Trophoblast cell (in vitro differentiated cells and primary cell): Measurements from ENCODE around the gene CLASRP.
"Not testable (repeated sequence)": the region's sequence is repeated elsewhere in the genome, so short reads cannot be mapped to it uniquely, and the experiment has no call there.

Experiments used
- DNase-seq, 2 donors: peaks; one replicate each; pipeline ENCODE4 v3.0.0-alpha.2; 2016
- H2AFZ ChIP-seq: 2 replicates; pipeline ENCODE4 v1.6.1; 2013; ENCODE audit warnings: low read length, moderate library complexity, mild to moderate bottlenecking; ENCODE audit not compliant: insufficient read depth, poor library complexity
- H2AK5ac ChIP-seq: 2 replicates; pipeline ENCODE4 v1.6.1; 2013; ENCODE audit warnings: mild to moderate bottlenecking, low read length
- H2BK120ac ChIP-seq: 2 replicates; pipeline ENCODE4 v1.6.1; 2013; ENCODE audit warnings: low read length, mild to moderate bottlenecking, moderate library complexity; ENCODE audit not compliant: insufficient read depth, poor library complexity
- H2BK12ac ChIP-seq: 2 replicates; pipeline ENCODE4 v1.6.1; 2013; ENCODE audit warnings: mild to moderate bottlenecking, low read length, moderate library complexity
- H2BK5ac ChIP-seq: 2 replicates; pipeline ENCODE4 v1.6.1; 2013; ENCODE audit warnings: low read length, low read depth, moderate library complexity, mild to moderate bottlenecking; ENCODE audit not compliant: poor library complexity
- H3K14ac ChIP-seq: 2 replicates; pipeline ENCODE4 v1.6.1; 2013; ENCODE audit warnings: mild to moderate bottlenecking, low read length
- H3K18ac ChIP-seq: 2 replicates; pipeline ENCODE4 v1.6.1; 2013; ENCODE audit warnings: mild to moderate bottlenecking, low read length
- H3K23ac ChIP-seq: 2 replicates; pipeline ENCODE4 v1.6.1; 2013; ENCODE audit warnings: low read length
- H3K27ac ChIP-seq: 2 replicates; pipeline ENCODE4 v1.5.1; 2013; ENCODE audit warnings: low read depth, mild to moderate bottlenecking, inconsistent platforms, low read length, moderate library complexity
- H3K27me3 ChIP-seq: 2 replicates; pipeline ENCODE4 v1.6.1; 2013; ENCODE audit warnings: inconsistent platforms, mild to moderate bottlenecking, low read length, moderate library complexity; ENCODE audit not compliant: insufficient read depth
- H3K36me3 ChIP-seq, 2 experiments: 1 replicate in 1 of 2; 2 replicates in 1 of 2; pipeline ENCODE4 v1.6.1; 2013; ENCODE audit warnings: low read length in 2 of 2, mild to moderate bottlenecking in 2 of 2, moderate library complexity in 1 of 2; ENCODE audit not compliant: insufficient read depth in 2 of 2, control insufficient read depth in 1 of 2
- H3K4ac ChIP-seq: 2 replicates; pipeline ENCODE4 v1.6.1; 2013; ENCODE audit warnings: low read depth, mild to moderate bottlenecking, low read length, moderate library complexity
- H3K4me1 ChIP-seq, 2 experiments: 1 replicate in 1 of 2; 2 replicates in 1 of 2; pipeline ENCODE4 v1.6.1; 2013; ENCODE audit warnings: low read length in 2 of 2, mild to moderate bottlenecking in 2 of 2, moderate library complexity in 1 of 2; ENCODE audit not compliant: insufficient read depth in 2 of 2, control insufficient read depth in 1 of 2
- H3K4me2 ChIP-seq: 2 replicates; pipeline ENCODE4 v1.6.1; 2013; ENCODE audit warnings: inconsistent platforms, mild to moderate bottlenecking, low read length, moderate library complexity
- H3K4me3 ChIP-seq: 2 replicates; pipeline ENCODE4 v1.5.1; 2013; ENCODE audit warnings: mild to moderate bottlenecking, low read depth, low read length, inconsistent platforms
- H3K79me1 ChIP-seq: one replicate; pipeline ENCODE4 v1.6.1; 2013; ENCODE audit warnings: low read length
- H3K79me2 ChIP-seq: 2 replicates; pipeline ENCODE4 v1.6.1; 2013; ENCODE audit warnings: low read length, mild to moderate bottlenecking; ENCODE audit not compliant: control insufficient read depth, insufficient read depth, poor library complexity
- H3K9ac ChIP-seq: 2 replicates; pipeline ENCODE4 v1.6.1; 2013; ENCODE audit warnings: mild to moderate bottlenecking, low read length
- H3K9me3 ChIP-seq: 2 replicates; pipeline ENCODE4 v1.6.1; 2013; ENCODE audit warnings: low read depth, mild to moderate bottlenecking, control low read depth, inconsistent platforms, low read length; ENCODE audit not compliant: insufficient read depth
- H4K12ac ChIP-seq: 2 replicates; pipeline ENCODE4 v1.6.1; 2013; ENCODE audit warnings: low read depth, mild to moderate bottlenecking, low read length, moderate library complexity
- H4K8ac ChIP-seq: 2 replicates; pipeline ENCODE4 v1.6.1; 2013; ENCODE audit warnings: low read depth, mild to moderate bottlenecking, low read length, moderate library complexity
- H4K91ac ChIP-seq: one replicate; pipeline ENCODE4 v1.6.1; 2013; ENCODE audit warnings: low read depth, mild to moderate bottlenecking, low read length, moderate library complexity
- WGBS: extraction: QIAGEN DNeasy Blood & Tissue Kit; methylation state at CpG from one replicate; pipeline ENCODE4 v1.1.7; 2013; ENCODE audit warnings: missing lambda C conversion rate; ENCODE audit not compliant: insufficient read length, insufficient coverage; ENCODE audit errors: extremely low coverage; 5-methylcytosine and 5-hydroxymethylcytosine counted together

The CLASRP gene

GRCh38 chr19:44993526-44993925, 45.3 kb upstream of the CLASRP start:
- H3K23ac ChIP-seq, result no peak overlapping the region

GRCh38 chr19:44993926-44994537, 44.8 kb upstream of the CLASRP start:
- H2AK5ac ChIP-seq, result no peak overlapping the region
- H3K36me3 ChIP-seq, result peaks cover 35 to 43% of the 10 kb centered on the region in 2 experiments
- H3K27me3 ChIP-seq, result no peaks in the 10 kb centered on the region
- H4K12ac ChIP-seq, result no peak overlapping the region
- DNase-seq, result no peak
- H3K27ac ChIP-seq, result no peak overlapping the region
- H2BK12ac ChIP-seq, result no peak overlapping the region
- no peaks in the 10 kb centered on the region for H3K4me1 ChIP-seq
- H3K4me2 ChIP-seq, result no peak overlapping the region
- H3K4me3 ChIP-seq, result no peak overlapping the region
- H3K18ac ChIP-seq, result no peak overlapping the region
- H2BK120ac ChIP-seq, result no peak overlapping the region
- no peaks in the 10 kb centered on the region for H3K79me1 ChIP-seq
- H3K79me2 ChIP-seq, result no peaks in the 10 kb centered on the region
- no peak overlapping the region for H4K8ac ChIP-seq
- no CpG with 5 or more reads among the region's 12 CpGs for WGBS
- H3K9me3 ChIP-seq, result peaks cover 3% of the 10 kb centered on the region
- no peak overlapping the region for H3K14ac ChIP-seq
- H2AFZ ChIP-seq, result no peak overlapping the region
- H2BK5ac ChIP-seq, result no peak overlapping the region
- no peak overlapping the region for H3K9ac ChIP-seq
- no peak overlapping the region for H4K91ac ChIP-seq
- no peak overlapping the region for H3K4ac ChIP-seq
- no peak overlapping the region for H3K23ac ChIP-seq

More at GRCh38 chr19:44993526-44993925, 45.3 kb upstream of the CLASRP start:
- Histone ChIP-seq H2AK5ac (no peak overlapping the region), H4K12ac (no peak overlapping the region), H3K4me2 (no peak overlapping the region), H3K9me3 (peaks cover 3% of the 10 kb centered on the region), H3K4me1 (no peaks in the 10 kb centered on the region), H2BK5ac (no peak overlapping the region), H3K79me2 (no peaks in the 10 kb centered on the region), H3K27me3 (no peaks in the 10 kb centered on the region), H3K4ac (no peak overlapping the region), H4K91ac (no peak overlapping the region), H2BK120ac (no peak overlapping the region), H2AFZ (no peak overlapping the region), H3K79me1 (no peaks in the 10 kb centered on the region), H3K9ac (no peak overlapping the region), H3K4me3 (no peak overlapping the region), H4K8ac (no peak overlapping the region), H2BK12ac (no peak overlapping the region), H3K27ac (no peak overlapping the region), H3K36me3 (peaks cover 40 to 48% of the 10 kb centered on the region in 2 experiments), H3K14ac (no peak overlapping the region), H3K18ac (no peak overlapping the region)
- WGBS, result no CpG with 5 or more reads among the region's 6 CpGs
- no peak for DNase-seq

GRCh38 chr19:44998025-44998424, 40.8 kb upstream of the CLASRP start:
- 100% methylated on average over 2 of the region's 4 CpGs for WGBS
- no peak overlapping the region for H3K4me2 ChIP-seq
- no peak overlapping the region for H4K12ac ChIP-seq
- H3K27me3 ChIP-seq, result no peaks in the 10 kb centered on the region
- no peak overlapping the region for H3K9ac ChIP-seq
- peaks cover 2 to 3% of the 10 kb centered on the region in 2 experiments for H3K4me1 ChIP-seq
- peaks cover 3% of the 10 kb centered on the region for H3K9me3 ChIP-seq
- H4K91ac ChIP-seq, result no peak overlapping the region
- H3K79me2 ChIP-seq, result no peaks in the 10 kb centered on the region
- H3K36me3 ChIP-seq, result peaks cover 4 to 7% of the 10 kb centered on the region in 2 experiments
- no peak overlapping the region for H4K8ac ChIP-seq
- no peak overlapping the region for H3K27ac ChIP-seq
- no peak overlapping the region for H2BK12ac ChIP-seq
- H2BK5ac ChIP-seq, result no peak overlapping the region
- H2BK120ac ChIP-seq, result no peak overlapping the region
- peaks cover 6% of the 10 kb centered on the region for H3K79me1 ChIP-seq
- no peak overlapping the region for H3K4ac ChIP-seq
- DNase-seq, result no peak
- H3K4me3 ChIP-seq, result no peak overlapping the region
- H2AFZ ChIP-seq, result no peak overlapping the region
- no peak overlapping the region for H3K18ac ChIP-seq
- H3K23ac ChIP-seq, result no peak overlapping the region
- H2AK5ac ChIP-seq, result no peak overlapping the region
- no peak overlapping the region for H3K14ac ChIP-seq

- not testable (repeated sequence) for H3K27me3 ChIP-seq, H3K4me3 ChIP-seq, H3K36me3 ChIP-seq, H3K14ac ChIP-seq, H3K79me2 ChIP-seq, H2AK5ac ChIP-seq, H3K9me3 ChIP-seq, H4K12ac ChIP-seq, H3K4me1 ChIP-seq, H3K4me2 ChIP-seq, H2BK12ac ChIP-seq, H3K27ac ChIP-seq, H2AFZ ChIP-seq, H2BK5ac ChIP-seq, H3K79me1 ChIP-seq, DNase-seq, H4K8ac ChIP-seq, H3K4ac ChIP-seq, H3K18ac ChIP-seq, H2BK120ac ChIP-seq, H4K91ac ChIP-seq, H3K9ac ChIP-seq, H3K23ac ChIP-seq
- WGBS, result no CpG with 5 or more reads among the region's 12 CpGs
These were observed 39.5 kb upstream of the CLASRP start for GRCh38 chr19:44999131-44999925.
